Vagina (tissue), 2 donors: ENCODE data around the gene AGFG1. TPM values are rescaled to one million over a fixed set of nuclear protein-coding genes. Genes with fewer than 3 reads are reported as not detected.

Experiments used
- DNase-seq, 2 donors: peaks; one replicate each; pipeline ENCODE4 v3.0.0-alpha.2; 2017; ENCODE audit errors: extremely low spot score in 2 of 2
- H3K27ac ChIP-seq: fragments of 200-600 bp; sonication (generic); one replicate; pipeline ENCODE4 v1.5.1; 2019
- H3K27me3 ChIP-seq: fragments of 200-600 bp; sonication (generic); one replicate; pipeline ENCODE4 v1.5.1; 2019
- H3K36me3 ChIP-seq, 2 donors: fragments of 200-600 bp; sonication (generic); one replicate each; pipeline ENCODE4 v1.5.1; 2017 to 2019
- H3K4me1 ChIP-seq: fragments of 200-600 bp; sonication (generic); one replicate; pipeline ENCODE4 v1.5.1; 2019
- H3K4me3 ChIP-seq, 2 donors: fragments of 200-600 bp; sonication (generic); 1 replicate in 1 of 2; 2 replicates in 1 of 2; pipeline ENCODE4 v1.5.1; 2016 to 2019
- H3K9me3 ChIP-seq: fragments of 200-600 bp; sonication (generic); one replicate; pipeline ENCODE4 v1.5.1; 2019
- CTCF ChIP-seq, 3 experiments: fragments of 450-650 bp in 2 of 3; fragments of 200-600 bp in 1 of 3; sonication (generic) in 1 of 3; IDR thresholded peaks; one replicate each; pipeline ENCODE4 v1.5.1; 2017 to 2019; ENCODE audit warnings: antibody characterized with exemption in 3 of 3, mild to moderate bottlenecking in 2 of 3, moderate library complexity in 2 of 3
- POLR2A ChIP-seq, 2 donors: fragments of 450-650 bp; IDR thresholded peaks; one replicate each; pipeline ENCODE4 v1.6.1; 2017; ENCODE audit warnings: antibody characterized with exemption in 2 of 2, mild to moderate bottlenecking in 2 of 2, moderate library complexity in 2 of 2
- POLR2AphosphoS5 ChIP-seq, 2 donors: sonication (generic); formaldehyde crosslinking; IDR thresholded peaks; one replicate each; pipeline ENCODE4 v1.9.0; 2017; ENCODE audit warnings: antibody characterized with exemption in 2 of 2, mild to moderate bottlenecking in 2 of 2, low read depth in 1 of 2; ENCODE audit not compliant: insufficient read depth in 1 of 2
- intact Hi-C: fragments of 100-400 bp; cut with DNase I; formaldehyde crosslinking; loops from one replicate; pipeline ENCODE4 v1.15.1; 2023
- total RNA-seq: library from RNA; depleted of rRNA; stranded (reverse); fragments of >200 nt; gene quantifications from one replicate; pipeline ENCODE4 v1.2.3, GENCODE V29; 2016

AGFG1 gene
- total RNA-seq, 1 donor from 2014 or later = 53.3 TPM

- Histone ChIP-seq H3K36me3 (peaks cover 0 to 7% of the 10 kb centered on the region in 2 donors), H3K4me1 (peaks cover 8% of the 10 kb centered on the region), H3K4me3 (no peak overlapping the region), H3K9me3 (no peaks in the 10 kb centered on the region), H3K27ac (no peak overlapping the region), H3K27me3 (no peaks in the 10 kb centered on the region)
- no peak for DNase-seq
- TF ChIP-seq CTCF (IDR thresholded peaks at IDR 0.05) = no peak
- TF ChIP-seq POLR2AphosphoS5 (IDR thresholded peaks at IDR 0.05; ENCODE audit: insufficient read depth in 1 of 2, low read depth in 1 of 2) = no peak
- no peak for TF ChIP-seq POLR2A (IDR thresholded peaks at IDR 0.05)
- intact Hi-C loops = no loop called here
Measured at GRCh38 chr2:227491386-227491785, 19.4 kb downstream of the AGFG1 start.

- intact Hi-C loops = no loop called here
- Histone ChIP-seq H3K4me3 (no peak overlapping the region), H3K36me3 (peaks cover 0 to 7% of the 10 kb centered on the region in 2 donors), H3K9me3 (no peaks in the 10 kb centered on the region), H3K27me3 (no peaks in the 10 kb centered on the region), H3K4me1 (peaks cover 5% of the 10 kb centered on the region), H3K27ac (no peak overlapping the region)
- DNase-seq = no peak
- TF ChIP-seq POLR2A (IDR thresholded peaks at IDR 0.05) = no peak
- no peak for TF ChIP-seq POLR2AphosphoS5 (IDR thresholded peaks at IDR 0.05; ENCODE audit: insufficient read depth in 1 of 2, low read depth in 1 of 2)
- no peak for TF ChIP-seq CTCF (IDR thresholded peaks at IDR 0.05)
Measured at GRCh38 chr2:227493524-227493923, 21.6 kb downstream of the AGFG1 start.

GRCh38 chr2:227497158-227497557 lies 25.2 kb downstream of the AGFG1 start:
- Histone ChIP-seq H3K27ac (no peak overlapping the region), H3K36me3 (peaks cover 0 to 7% of the 10 kb centered on the region in 2 donors), H3K27me3 (no peaks in the 10 kb centered on the region), H3K9me3 (no peaks in the 10 kb centered on the region), H3K4me3 (no peak overlapping the region), H3K4me1 (peaks cover 8% of the 10 kb centered on the region)
- no peak for DNase-seq
- TF ChIP-seq POLR2A (IDR thresholded peaks at IDR 0.05) (no peak), CTCF (IDR thresholded peaks at IDR 0.05) (no peak), POLR2AphosphoS5 (IDR thresholded peaks at IDR 0.05; ENCODE audit: insufficient read depth in 1 of 2, low read depth in 1 of 2) (no peak)
- intact Hi-C loops = no loop called here

- H3K4me1 ChIP-seq = peaks cover 23% of the 10 kb centered on the region
- intact Hi-C loops = no loop called here
- TF ChIP-seq POLR2AphosphoS5 (IDR thresholded peaks at IDR 0.05; ENCODE audit: insufficient read depth in 1 of 2, low read depth in 1 of 2) (no peak), CTCF (IDR thresholded peaks at IDR 0.05) (no peak), POLR2A (IDR thresholded peaks at IDR 0.05) (no peak)
- peaks cover 0 to 1% of the 10 kb centered on the region in 2 donors for H3K36me3 ChIP-seq
- H3K27me3 ChIP-seq = no peaks in the 10 kb centered on the region
- no peak overlapping the region for H3K27ac ChIP-seq
- DNase-seq = no peak
- no peaks in the 10 kb centered on the region for H3K9me3 ChIP-seq
- H3K4me3 ChIP-seq = no peak overlapping the region
Measured at GRCh38 chr2:227499627-227500300, 27.8 kb downstream of the AGFG1 start.

- no peaks in the 10 kb centered on the region for H3K9me3 ChIP-seq
- no peak for DNase-seq
- H3K4me3 ChIP-seq = no peak overlapping the region
- intact Hi-C loops = no loop called here
- no peak overlapping the region for H3K27ac ChIP-seq
- no peaks in the 10 kb centered on the region for H3K27me3 ChIP-seq
- no peak for TF ChIP-seq POLR2AphosphoS5 (IDR thresholded peaks at IDR 0.05; ENCODE audit: insufficient read depth in 1 of 2, low read depth in 1 of 2)
- TF ChIP-seq CTCF (IDR thresholded peaks at IDR 0.05) = no peak
- TF ChIP-seq POLR2A (IDR thresholded peaks at IDR 0.05) = no peak
- H3K4me1 ChIP-seq = peaks cover 27% of the 10 kb centered on the region
- H3K36me3 ChIP-seq = no peaks in the 10 kb centered on the region
Measured at GRCh38 chr2:227500301-227500630, 28.3 kb downstream of the AGFG1 start.
